GM19023 (cell line): ENCODE data around the gene CCDC192.

Source experiments
- ATAC-seq: cut with Tn5 transposase; IDR thresholded peaks from one replicate; pipeline ENCODE4 v1.9.1; 2021; ENCODE audit warnings: mild to moderate bottlenecking, moderate library complexity; ENCODE audit not compliant: unreplicated experiment

Gene CCDC192

GRCh38 chr5:127970081-127970480 lies 266.9 kb downstream of the CCDC192 start:
- no peak for ATAC-seq

GRCh38 chr5:127970854-127971425 lies 267.7 kb downstream of the CCDC192 start:
- ATAC-seq, result no peak

GRCh38 chr5:127975961-127976360 lies 272.8 kb downstream of the CCDC192 start:
- ATAC-seq, result no peak

GRCh38 chr5:127976525-127976924 lies 273.3 kb downstream of the CCDC192 start:
- ATAC-seq, result no peak

GRCh38 chr5:127976991-127977717 lies 274.0 kb downstream of the CCDC192 start:
- ATAC-seq, result no peak

GRCh38 chr5:127978738-127979300 lies 275.6 kb downstream of the CCDC192 start:
- no peak for ATAC-seq

- no peak for ATAC-seq
These were observed 276.3 kb downstream of the CCDC192 start for GRCh38 chr5:127979475-127979874.

- ATAC-seq, result no peak
These were observed 277.7 kb downstream of the CCDC192 start for GRCh38 chr5:127980843-127981242.

GRCh38 chr5:127981498-127981897 lies 278.3 kb downstream of the CCDC192 start:
- ATAC-seq, result no peak

- ATAC-seq, result no peak
These were observed 282.7 kb downstream of the CCDC192 start for GRCh38 chr5:127985811-127986325.

- no peak for ATAC-seq
These were observed 284.4 kb downstream of the CCDC192 start for GRCh38 chr5:127987354-127988145.

GRCh38 chr5:127988146-127988760 lies 285.1 kb downstream of the CCDC192 start:
- no peak for ATAC-seq
